Limb (tissue), 2 donors: ENCODE data around the gene MARCHF10.

Experiments
- DNase-seq, 2 donors: peaks; one replicate each; pipeline ENCODE4 v3.0.0-alpha.2; 2016; ENCODE audit errors: extremely low spot score in 2 of 2

Gene MARCHF10

GRCh38 chr17:62717889-62718288 lies 90.2 kb downstream of the MARCHF10 start:
- peak in 1 of 2 donors; percentile 6 for DNase-seq

GRCh38 chr17:62717589-62717855 lies 90.6 kb downstream of the MARCHF10 start:
- DNase-seq, result no peak

GRCh38 chr17:62716834-62717588 lies 91.1 kb downstream of the MARCHF10 start:
- no peak for DNase-seq

- peak in 1 of 2 donors; percentile 19 for DNase-seq
Observed at GRCh38 chr17:62715882-62716390, 92.2 kb downstream of the MARCHF10 start.

GRCh38 chr17:62714016-62714777 lies 93.9 kb downstream of the MARCHF10 start:
- peak in 1 of 2 donors; percentile 21 for DNase-seq

GRCh38 chr17:62713086-62713881 lies 94.8 kb downstream of the MARCHF10 start:
- peak in 1 of 2 donors; percentile 38 for DNase-seq

- DNase-seq, result peak in 1 of 2 donors; percentile 19
Observed at GRCh38 chr17:62712171-62712581, 95.9 kb downstream of the MARCHF10 start.

- no peak for DNase-seq
Observed at GRCh38 chr17:62708587-62708986, 99.5 kb downstream of the MARCHF10 start.

GRCh38 chr17:62707425-62707739 lies 100.7 kb downstream of the MARCHF10 start:
- no peak for DNase-seq

- DNase-seq, result peak in 1 of 2 donors; percentile 15
Observed at GRCh38 chr17:62706598-62707424, 101.3 kb downstream of the MARCHF10 start.

- DNase-seq, result no peak
Observed at GRCh38 chr17:62705778-62706597, 102.1 kb downstream of the MARCHF10 start.

GRCh38 chr17:62705156-62705777 lies 102.8 kb downstream of the MARCHF10 start:
- no peak for DNase-seq

GRCh38 chr17:62704381-62704971 lies 103.6 kb downstream of the MARCHF10 start:
- DNase-seq, result peak in 1 of 2 donors; percentile 40

- peak; percentile 74 to 91 for DNase-seq
Observed at GRCh38 chr17:62703776-62704380, 104.2 kb downstream of the MARCHF10 start.

GRCh38 chr17:62703261-62703775 lies 104.8 kb downstream of the MARCHF10 start:
- no peak for DNase-seq

GRCh38 chr17:62702746-62703260 lies 105.3 kb downstream of the MARCHF10 start:
- DNase-seq, result no peak

- no peak for DNase-seq
Observed at GRCh38 chr17:62701706-62702085, 106.4 kb downstream of the MARCHF10 start.

GRCh38 chr17:62700964-62701705 lies 107.0 kb downstream of the MARCHF10 start:
- no peak for DNase-seq
